NB4 (cell line): Measurements from ENCODE around the gene CAMTA1.

Experiments
- POLR2A ChIP-seq: IDR thresholded peaks from 2 replicates; pipeline ENCODE4 v1.6.1; 2011; ENCODE audit warnings: mild to moderate bottlenecking; ENCODE audit not compliant: insufficient read length; ENCODE audit errors: extremely low read depth
- TF ChIP-seq, protein P1 (sequence below): IDR thresholded peaks from one replicate; pipeline ENCODE4 v1.5.1; 2012; ENCODE audit warnings: low read depth, low read length
- TF ChIP-seq, protein P2 (sequence below): IDR thresholded peaks from 2 replicates; pipeline ENCODE4 v1.6.1; 2011; ENCODE audit warnings: low read depth, low read length

DNA sequence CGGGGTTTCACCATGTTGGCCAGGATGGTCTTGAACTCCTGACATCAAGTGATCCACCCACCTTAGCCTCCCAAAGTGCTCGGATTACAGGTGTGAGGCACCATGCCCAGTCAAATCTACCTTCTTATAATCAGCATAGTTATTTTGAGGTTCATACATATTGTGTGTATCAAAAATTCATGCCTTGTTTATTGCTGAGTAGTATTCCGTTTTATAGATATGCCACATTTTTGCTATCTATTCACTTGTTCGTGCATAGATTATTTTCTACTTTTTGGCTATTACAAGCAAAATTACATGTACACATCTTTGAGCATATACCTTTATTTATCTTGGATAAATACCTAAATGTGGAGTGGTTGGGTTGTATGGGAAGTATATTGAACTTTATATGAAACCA is 344.9 kb downstream of the CAMTA1 start:
- TF ChIP-seq, protein P1, sequence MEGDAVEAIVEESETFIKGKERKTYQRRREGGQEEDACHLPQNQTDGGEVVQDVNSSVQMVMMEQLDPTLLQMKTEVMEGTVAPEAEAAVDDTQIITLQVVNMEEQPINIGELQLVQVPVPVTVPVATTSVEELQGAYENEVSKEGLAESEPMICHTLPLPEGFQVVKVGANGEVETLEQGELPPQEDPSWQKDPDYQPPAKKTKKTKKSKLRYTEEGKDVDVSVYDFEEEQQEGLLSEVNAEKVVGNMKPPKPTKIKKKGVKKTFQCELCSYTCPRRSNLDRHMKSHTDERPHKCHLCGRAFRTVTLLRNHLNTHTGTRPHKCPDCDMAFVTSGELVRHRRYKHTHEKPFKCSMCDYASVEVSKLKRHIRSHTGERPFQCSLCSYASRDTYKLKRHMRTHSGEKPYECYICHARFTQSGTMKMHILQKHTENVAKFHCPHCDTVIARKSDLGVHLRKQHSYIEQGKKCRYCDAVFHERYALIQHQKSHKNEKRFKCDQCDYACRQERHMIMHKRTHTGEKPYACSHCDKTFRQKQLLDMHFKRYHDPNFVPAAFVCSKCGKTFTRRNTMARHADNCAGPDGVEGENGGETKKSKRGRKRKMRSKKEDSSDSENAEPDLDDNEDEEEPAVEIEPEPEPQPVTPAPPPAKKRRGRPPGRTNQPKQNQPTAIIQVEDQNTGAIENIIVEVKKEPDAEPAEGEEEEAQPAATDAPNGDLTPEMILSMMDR: no peak
- TF ChIP-seq POLR2A: no peak
- TF ChIP-seq, protein P2, sequence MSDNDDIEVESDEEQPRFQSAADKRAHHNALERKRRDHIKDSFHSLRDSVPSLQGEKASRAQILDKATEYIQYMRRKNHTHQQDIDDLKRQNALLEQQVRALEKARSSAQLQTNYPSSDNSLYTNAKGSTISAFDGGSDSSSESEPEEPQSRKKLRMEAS: no peak
